NT2/D1 (cell line): ENCODE data around the gene OTUD1.

Experiments
- SUZ12 ChIP-seq: IDR thresholded peaks from 2 replicates; pipeline ENCODE4 v1.6.1; 2011; ENCODE audit not compliant: insufficient read length, insufficient read depth; ENCODE audit errors: extremely low read depth
- YY1 ChIP-seq: IDR thresholded peaks from 2 replicates; pipeline ENCODE4 v1.6.1; 2011; ENCODE audit not compliant: insufficient read length, insufficient read depth

DNA sequence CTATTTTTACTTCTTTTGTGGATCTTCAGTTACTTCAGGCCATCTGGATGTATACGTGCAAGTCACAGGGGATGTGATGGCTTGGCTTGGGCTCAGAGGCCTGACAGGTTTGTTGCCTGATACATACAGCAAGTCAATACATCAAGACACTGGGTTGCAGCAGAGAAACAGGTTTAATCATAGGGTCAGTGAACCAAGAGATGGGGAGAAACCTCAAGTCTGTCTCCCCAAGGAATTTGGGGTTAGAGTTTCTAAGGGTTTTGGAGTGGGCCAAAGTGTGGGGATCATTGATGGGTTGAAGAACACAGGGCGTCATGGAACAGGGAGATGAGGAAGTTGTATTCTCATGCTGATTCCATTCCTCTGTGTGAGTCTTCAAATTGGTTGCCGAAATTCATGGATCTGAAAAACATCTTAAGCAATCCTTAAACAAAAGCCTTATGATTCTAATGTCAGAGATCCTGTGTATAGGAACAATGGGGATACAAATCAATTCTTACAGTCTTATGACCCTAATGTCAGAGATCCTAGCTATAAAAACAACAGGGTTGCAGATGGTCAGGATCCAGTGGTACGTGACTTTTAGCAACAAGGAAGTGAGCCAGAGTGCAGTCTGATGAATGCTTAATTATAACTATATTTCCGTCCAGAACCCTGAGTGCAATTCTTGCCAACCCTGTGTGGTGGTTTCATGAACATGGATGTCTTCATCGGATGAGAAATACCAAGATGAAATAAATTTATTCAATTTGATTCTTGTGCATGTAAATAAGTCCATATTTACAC lies 18.9 kb downstream of the OTUD1 start:
- TF ChIP-seq SUZ12 (no peak), YY1 (no peak)
